ENCODE data around the gene SPAG17.

GRCh38 chr1:118023199-118023598 lies 161.8 kb downstream of the SPAG17 start:
- TF ChIP-seq CTCF (IDR thresholded peaks at IDR 0.05) (no peak), POLR2AphosphoS5 (IDR thresholded peaks at IDR 0.05) (no peak)
